ENCODE results near the gene RNF112.

- no peak for TF ChIP-seq POLR2A (IDR thresholded peaks at IDR 0.05)
- no peak for TF ChIP-seq CTCF (IDR thresholded peaks at IDR 0.05)
Observed at GRCh38 chr17:19433255-19433654, 22.2 kb downstream of the RNF112 start.

Measured in tibial nerve (tissue), 3 donors.